K562 (cell line): ENCODE measurements around the gene C2CD4D. TPM values are rescaled to one million over a fixed set of nuclear protein-coding genes. Genes with fewer than 3 reads are reported as not detected.

Source experiments
- ATAC-seq: fragments of 200-7000 bp; cut with Tn5 transposase; 3 replicates; pipeline ENCODE4 v1.9.1; 2020; ENCODE audit warnings: moderate library complexity
- BruUV-seq: library from RNA; stranded (reverse); fragments of 400-500 nt; replicated peaks from 2 replicates; lab custom pipeline; 2021; lab: Mats Ljungman, UMichigan
- CTCF ChIA-PET: fragments of 300-600 bp; formaldehyde crosslinking; extraction: SDS; loops from one replicate; lab custom pipeline; 2021; ENCODE audit warnings: low intra/inter-chr PET ratio; lab: Yijun Ruan, JAX
- POLR2A ChIA-PET: fragments of 300-600, 350-650 bp; sonication (Branson Sonifier 250); formaldehyde crosslinking; extraction: SDS; loops from one replicate; lab custom pipeline; 2021; ENCODE audit warnings: antibody characterized with exemption, inconsistent platforms; lab: Yijun Ruan, JAX
- DNase-seq, 4 experiments: peaks; one replicate each; pipeline versions ENCODE4 v3.0.0 to v3.0.0-alpha.2; 2011 to 2018; ENCODE audit warnings: low spot score in 3 of 4, mixed read lengths in 3 of 4; ENCODE audit errors: extremely low read depth in 1 of 4
- FAIRE-seq: peaks from 2 replicates; lab custom pipeline; 2011; peaks lifted over from hg19 to GRCh38; lab: Jason Lieb, UNC
- H2AFZ ChIP-seq: 2 replicates; pipeline ENCODE4 v1.6.0; 2011; ENCODE audit warnings: low read depth, low read length, control low read depth, inconsistent platforms
- H3K27ac ChIP-seq: fragments of 200-600 bp; 3 replicates; pipeline ENCODE4 v1.8.0; 2011; ENCODE audit warnings: low read depth, mild to moderate bottlenecking, control low read depth, inconsistent platforms, low read length, moderate library complexity, mixed read lengths; ENCODE audit errors: extremely low read depth
- H3K27me3 ChIP-seq, 2 experiments: fragments of 300-600 bp in 1 of 2; 2 replicates in 1 of 2; 3 replicates in 1 of 2; pipeline versions ENCODE4 v1.6.0 to v1.8.0; 2011; ENCODE audit warnings: inconsistent platforms in 2 of 2, low read length in 2 of 2, mild to moderate bottlenecking in 1 of 2, mixed read lengths in 1 of 2, moderate library complexity in 1 of 2; ENCODE audit not compliant: control insufficient read depth in 2 of 2, insufficient read depth in 2 of 2
- H3K36me3 ChIP-seq: fragments of 300-600 bp; 3 replicates; pipeline ENCODE4 v1.8.0; 2011; ENCODE audit warnings: mild to moderate bottlenecking, low read length, inconsistent platforms; ENCODE audit not compliant: control insufficient read depth, insufficient read depth
- H3K4me1 ChIP-seq, 2 experiments: fragments of 200-600 bp in 1 of 2; replicated peaks in 1 of 2; 2 replicates in 1 of 2; 3 replicates in 1 of 2; pipeline versions ENCODE4 v1.5.1 to v1.8.0; 2011; ENCODE audit warnings: inconsistent platforms in 2 of 2, low read length in 2 of 2, mild to moderate bottlenecking in 1 of 2, mixed read lengths in 1 of 2, moderate library complexity in 1 of 2; ENCODE audit not compliant: control insufficient read depth in 2 of 2, insufficient read depth in 2 of 2
- H3K4me2 ChIP-seq: 2 replicates; pipeline ENCODE4 v1.6.1; 2011; ENCODE audit warnings: low read length, control low read depth, inconsistent platforms, mixed read lengths; ENCODE audit not compliant: insufficient read depth
- H3K4me3 ChIP-seq: fragments of 200-600 bp; sonication (generic), shearing (Covaris generic); 2 replicates; pipeline ENCODE4 v1.5.1; 2016; ENCODE audit warnings: control low read depth, inconsistent platforms
- H3K79me2 ChIP-seq: fragments of 200-600 bp; 3 replicates; pipeline ENCODE4 v1.8.0; 2011; ENCODE audit warnings: low read length, inconsistent platforms; ENCODE audit not compliant: control insufficient read depth, insufficient read depth
- H3K9ac ChIP-seq, 2 experiments: 2 replicates each; pipeline versions ENCODE4 v1.6.0 to v1.6.1; 2011; ENCODE audit warnings: low read depth in 2 of 2, low read length in 2 of 2, control low read depth in 1 of 2, inconsistent platforms in 1 of 2, mild to moderate bottlenecking in 1 of 2, mixed read lengths in 1 of 2; ENCODE audit not compliant: insufficient read depth in 1 of 2
- H3K9me1 ChIP-seq: one replicate; pipeline ENCODE4 v1.6.0; 2011; ENCODE audit warnings: inconsistent platforms, mild to moderate bottlenecking, low read length, moderate library complexity; ENCODE audit not compliant: control insufficient read depth, insufficient read depth
- H3K9me3 ChIP-seq: replicated peaks from 2 replicates; pipeline ENCODE4 v1.5.1; 2011; ENCODE audit warnings: low read depth, low read length, inconsistent platforms; ENCODE audit not compliant: control insufficient read depth, insufficient read depth
- H4K20me1 ChIP-seq: replicated peaks from 2 replicates; pipeline ENCODE4 v1.6.1; 2011; ENCODE audit warnings: low read length, inconsistent platforms, mixed read lengths; ENCODE audit not compliant: control insufficient read depth, insufficient read depth
- CBX3 ChIP-seq, 2 experiments: IDR thresholded peaks; 1 replicate in 1 of 2; 2 replicates in 1 of 2; pipeline ENCODE4 v1.6.1; 2012; ENCODE audit warnings: inconsistent platforms in 2 of 2, low read length in 2 of 2, borderline replicate concordance in 1 of 2, control low read depth in 1 of 2
- NFXL1 ChIP-seq: fragments of 450-650 bp; formaldehyde crosslinking; IDR thresholded peaks from 2 replicates; pipeline ENCODE4 v1.4.0; 2021; ENCODE audit warnings: mild to moderate bottlenecking
- PHB ChIP-seq: fragments of 250-450 bp; sonication (Bioruptor Pico); IDR thresholded peaks from 2 replicates; pipeline ENCODE4 v1.5.0; 2021
- PURB ChIP-seq: sonication (generic); formaldehyde crosslinking; IDR thresholded peaks from 2 replicates; pipeline ENCODE4 v1.9.0; 2021; ENCODE audit warnings: low read depth, mild to moderate bottlenecking, missing genetic modification reagents
- RAD51 ChIP-seq: fragments of 450-650 bp; IDR thresholded peaks from 2 replicates; pipeline ENCODE4 v1.7.1; 2016; ENCODE audit warnings: low read depth, mild to moderate bottlenecking, borderline replicate concordance
- RFX1 ChIP-seq: fragments of 450-650 bp; IDR thresholded peaks from 2 replicates; pipeline ENCODE4 v1.6.1; 2016; ENCODE audit warnings: mild to moderate bottlenecking, moderate library complexity
- RNF219 ChIP-seq: fragments of 250-450 bp; sonication (Bioruptor Pico); IDR thresholded peaks from 2 replicates; pipeline ENCODE4 v1.5.0; 2022; ENCODE audit warnings: mild to moderate bottlenecking
- ZNF121 ChIP-seq: sonication (generic); formaldehyde crosslinking; conservative IDR thresholded peaks from 2 replicates; pipeline ENCODE4 v1.8.0; 2022; ENCODE audit warnings: missing genetic modification reagents
- ZNF324 ChIP-seq: fragments of 250-450 bp; sonication (Bioruptor Pico); IDR thresholded peaks from 2 replicates; pipeline ENCODE4 v1.4.0; 2020; ENCODE audit warnings: mild to moderate bottlenecking
- ZNF518B ChIP-seq: fragments of 250-450 bp; sonication (Bioruptor Pico); IDR thresholded peaks from 2 replicates; pipeline ENCODE4 v1.5.0; 2021; ENCODE audit warnings: mild to moderate bottlenecking, moderate library complexity
- ZNF609 ChIP-seq: sonication (generic); formaldehyde crosslinking; IDR thresholded peaks from 2 replicates; pipeline ENCODE4 v1.8.1; 2023; ENCODE audit warnings: missing genetic modification reagents, mild to moderate bottlenecking, borderline replicate concordance
- WGBS: fragments of 100-300 bp; shearing (Covaris generic); methylation state at CpG from one replicate; pipeline ENCODE4 v1.1.6; 2016; ENCODE audit warnings: low coverage, mixed read lengths; ENCODE audit not compliant: insufficient coverage; ENCODE audit errors: missing lambda C conversion rate; 5-methylcytosine and 5-hydroxymethylcytosine counted together
- in situ Hi-C: fragments of 300-500 bp; cut with MboI; formaldehyde crosslinking; loops from 4 replicates; pipeline ENCODE4 v1.15.0; 2018; ENCODE audit warnings: inconsistent platforms, mixed read lengths
- intact Hi-C: fragments of 100-400 bp; cut with micrococcal nuclease; formaldehyde crosslinking; loops from 2 replicates; pipeline ENCODE4 v1.14.2; 2022
- polyA plus RNA-seq, 8 experiments: library from polyadenylated mRNA; depleted of rRNA in 4 of 8; stranded (reverse) in 5 of 8; unstranded in 3 of 8; fragments of >200 nt; fragmentation: Nextera tagmentation in 2 of 8; fragmentation: Illumina TruSeq in 1 of 8; extraction: Ambion mirVana in 2 of 8; extraction: Trizol in 1 of 8; gene quantifications; 2 replicates each; pipeline versions ENCODE4 v1.2.1 to v1.2.3, GENCODE V29; 2011 to 2014; ENCODE audit warnings: inconsistent platforms in 1 of 8, missing spikeins in 1 of 8
- total RNA-seq, 7 experiments: library from RNA; depleted of rRNA in 6 of 7; stranded (reverse); fragments of >200 nt in 6 of 7; fragmentation: Illumina TruSeq in 2 of 7; extraction: Trizol in 2 of 7; gene quantifications; 2 replicates each; pipeline versions ENCODE4 v1.2.1 to v1.2.3, GENCODE V29; 2011 to 2021; ENCODE audit warnings: low replicate concordance in 1 of 7

The C2CD4D gene
- total and polyA plus RNA-seq, 9 of the 15 experiments (the other 6 are each of a cell fraction or from before 2014, with no cell fraction given): not detected

GRCh38 chr1:151867765-151868411, 28.3 kb upstream of the C2CD4D start:
- Histone ChIP-seq H3K9ac (no peak overlapping the region), H3K9me3 (no peaks in the 10 kb centered on the region), H2AFZ (no peak overlapping the region), H3K36me3 (no peaks in the 10 kb centered on the region), H3K27me3 (peaks cover 0 to 8% of the 10 kb centered on the region in 2 experiments; a peak in 2 of 5 replicates), H3K79me2 (no peaks in the 10 kb centered on the region), H4K20me1 (no peaks in the 10 kb centered on the region), H3K9me1 (no peaks in the 10 kb centered on the region), H3K4me2 (no peak overlapping the region), H3K4me3 (no peak overlapping the region), H3K4me1 (0 out of 5 replicates have a peak, but pooled peaks cover 0 to 2% of the 10 kb centered on the region in 2 experiments), H3K27ac (no peak overlapping the region)
- in situ Hi-C loops (no loop called here), intact Hi-C loops (no loop called here)
- POLR2A ChIA-PET: no interaction called here
- DNase-seq (peak in 1 of 4 experiments; percentile 16), ATAC-seq (no peak; the same call in 2 of the 3 replicates), FAIRE-seq (no peak)
- BruUV-seq: no TSS peak
- CTCF ChIA-PET: no interaction called here
- WGBS: 18% methylated on average over 7 of the region's 7 CpGs
- TF ChIP-seq RAD51 (no peak), CBX3 (IDR thresholded peaks at IDR 0.05; ENCODE audit: borderline replicate concordance in 1 of 2, low read length in 2 of 2) (no peak), PHB (no peak), ZNF609 (no peak), NFXL1 (no peak), ZNF324 (no peak), PURB (no peak), ZNF518B (CRISPR knock-in tag) (no peak), ZNF121 (CRISPR knock-in tag) (no peak; the same call in 1 of the 2 replicates), RNF219 (CRISPR knock-in tag) (no peak), RFX1 (no peak)
